HG03045 (cell line): ENCODE measurements around the gene ABCF3.

ENCODE experiments used
- ATAC-seq: cut with Tn5 transposase; IDR thresholded peaks from one replicate; pipeline ENCODE4 v1.9.1; 2021; ENCODE audit warnings: mild to moderate bottlenecking, moderate library complexity; ENCODE audit not compliant: unreplicated experiment

ABCF3 gene

GRCh38 chr3:184185461-184186183 lies 377 bp upstream of the ABCF3 start:
- ATAC-seq = peak; percentile 91

- ATAC-seq = no peak
Measured at GRCh38 chr3:184186902-184187207, 856 bp downstream of the ABCF3 start.

GRCh38 chr3:184188080-184188479 lies 2.1 kb downstream of the ABCF3 start:
- ATAC-seq = no peak

- ATAC-seq = no peak
Measured at GRCh38 chr3:184189421-184189820, 3.4 kb downstream of the ABCF3 start.

GRCh38 chr3:184192889-184193288 lies 6.9 kb downstream of the ABCF3 start:
- no peak for ATAC-seq

- no peak for ATAC-seq
Measured at GRCh38 chr3:184193991-184194539, 8.1 kb downstream of the ABCF3 start.

GRCh38 chr3:184196536-184196935 lies 10.5 kb downstream of the ABCF3 start:
- ATAC-seq = no peak

GRCh38 chr3:184198509-184198908 lies 12.5 kb downstream of the ABCF3 start:
- ATAC-seq = no peak

- ATAC-seq = no peak
Measured at GRCh38 chr3:184200825-184201224, 14.8 kb downstream of the ABCF3 start.

- no peak for ATAC-seq
Measured at GRCh38 chr3:184203526-184203925, 17.5 kb downstream of the ABCF3 start.

- no peak for ATAC-seq
Measured at GRCh38 chr3:184209146-184209923, 23.3 kb downstream of the ABCF3 start.

GRCh38 chr3:184211297-184211696 lies 25.3 kb downstream of the ABCF3 start:
- ATAC-seq = no peak

- no peak for ATAC-seq
Measured at GRCh38 chr3:184211718-184212117, 25.7 kb downstream of the ABCF3 start.

- no peak for ATAC-seq
Measured at GRCh38 chr3:184218814-184219213, 32.8 kb downstream of the ABCF3 start.

- ATAC-seq = no peak
Measured at GRCh38 chr3:184222521-184222920, 36.5 kb downstream of the ABCF3 start.

- ATAC-seq = no peak
Measured at GRCh38 chr3:184223946-184224345, 37.9 kb downstream of the ABCF3 start.

GRCh38 chr3:184227481-184227935 lies 41.5 kb downstream of the ABCF3 start:
- ATAC-seq = no peak

- no peak for ATAC-seq
Measured at GRCh38 chr3:184228376-184229137, 42.6 kb downstream of the ABCF3 start.

- ATAC-seq = peak; percentile 77
Measured at GRCh38 chr3:184229394-184230080, 43.5 kb downstream of the ABCF3 start, which contains the start of gene VWA5B2. TSS of gene VWA5B2 (plus strand) at chr3:184229585. CDS start at chr3:184230529, 944 bp downstream.

- no peak for ATAC-seq
Measured at GRCh38 chr3:184230081-184230602, 44.1 kb downstream of the ABCF3 start.
